B cell (primary cell): Measurements from ENCODE around the gene GTF3C4. TPM values are rescaled to one million over a fixed set of nuclear protein-coding genes. Genes with fewer than 3 reads are reported as not detected.

Experiments
- ATAC-seq: fragments of 200-7000 bp; cut with Tn5 transposase; one replicate; pipeline ENCODE4 v1.10.0; 2021; ENCODE audit warnings: low read depth, mild to moderate bottlenecking, moderate number of reproducible peaks, moderate library complexity
- CTCF ChIA-PET: fragments of 350-600 bp; sonication (Branson Sonifier 250); formaldehyde crosslinking; loops from one replicate; lab custom pipeline; 2021; ENCODE audit warnings: antibody characterized with exemption, inconsistent platforms; lab: Charles Lee
- POLR2A ChIA-PET: fragments of 350-600 bp; sonication (Branson Sonifier 250); formaldehyde crosslinking; loops from one replicate; lab custom pipeline; 2021; ENCODE audit warnings: antibody characterized with exemption; lab: Charles Lee
- DNase-seq: peaks from one replicate; pipeline ENCODE4 v3.0.0; 2013
- H2AFZ ChIP-seq: 2 replicates; pipeline ENCODE4 v1.6.1; 2012; ENCODE audit warnings: mild to moderate bottlenecking, low read depth, low read length; ENCODE audit not compliant: insufficient read depth, poor library complexity, severe bottlenecking
- H3K27ac ChIP-seq, 2 donors: 1 replicate in 1 of 2; 2 replicates in 1 of 2; pipeline ENCODE4 v1.5.1; 2012 to 2013; ENCODE audit warnings: low read length in 2 of 2, mild to moderate bottlenecking in 2 of 2, moderate library complexity in 1 of 2
- H3K27me3 ChIP-seq, 4 experiments: fragments of 200-600 bp in 1 of 4; sonication (generic) in 1 of 4; replicated peaks in 1 of 4; 1 replicate in 2 of 4; 2 replicates in 2 of 4; pipeline versions ENCODE4 v1.6.1 to v1.7.0; 2013 to 2016; ENCODE audit warnings: low read length in 3 of 4, mild to moderate bottlenecking in 2 of 4, mixed read lengths in 1 of 4, moderate library complexity in 1 of 4; ENCODE audit not compliant: insufficient read depth in 4 of 4, control insufficient read depth in 3 of 4; ENCODE audit errors: control extremely low read depth in 1 of 4
- H3K36me3 ChIP-seq, 2 experiments: replicated peaks in 1 of 2; 1 replicate in 1 of 2; 2 replicates in 1 of 2; pipeline versions ENCODE4 v1.6.1 to v1.7.1; 2013; ENCODE audit warnings: low read length in 1 of 2; ENCODE audit not compliant: insufficient read depth in 2 of 2, control insufficient read depth in 1 of 2; ENCODE audit errors: control extremely low read depth in 1 of 2, extremely low read depth in 1 of 2
- H3K4me1 ChIP-seq, 2 donors: fragments of 200-600 bp in 1 of 2; sonication (generic) in 1 of 2; 1 replicate in 1 of 2; 2 replicates in 1 of 2; pipeline versions ENCODE4 v1.5.1 to v1.6.1; 2013 to 2017; ENCODE audit warnings: low read length in 2 of 2; ENCODE audit not compliant: control insufficient read depth in 2 of 2, insufficient read depth in 2 of 2
- H3K4me2 ChIP-seq: replicated peaks from 2 replicates; pipeline ENCODE3; 2012; ENCODE audit warnings: mild to moderate bottlenecking, low read depth, low read length; ENCODE audit not compliant: poor library complexity, severe bottlenecking
- H3K4me3 ChIP-seq, 5 experiments: fragments of 200-600 bp in 1 of 5; sonication (generic) in 1 of 5; 1 replicate in 3 of 5; 2 replicates in 2 of 5; pipeline versions ENCODE4 v1.5.1 to v1.7.0; 2011 to 2016; ENCODE audit warnings: low read length in 4 of 5, mild to moderate bottlenecking in 4 of 5, low read depth in 2 of 5, control low read depth in 1 of 5, moderate library complexity in 1 of 5; ENCODE audit not compliant: insufficient read depth in 1 of 5; ENCODE audit errors: control extremely low read depth in 1 of 5, extremely low read depth in 1 of 5
- H3K79me2 ChIP-seq: fragments of 200-600 bp; sonication (generic); one replicate; pipeline ENCODE4 v1.6.0; 2016; ENCODE audit warnings: low read length; ENCODE audit not compliant: control insufficient read depth, insufficient read depth
- H3K9ac ChIP-seq: fragments of 200-600 bp; sonication (generic); 2 replicates; pipeline ENCODE4 v1.6.1; 2017; ENCODE audit warnings: mild to moderate bottlenecking, low read length, moderate library complexity
- H3K9me3 ChIP-seq, 3 donors: one replicate each; pipeline versions ENCODE4 v1.6.1 to v1.7.1; 2013; ENCODE audit warnings: low read length in 2 of 3; ENCODE audit not compliant: control insufficient read depth in 2 of 3, insufficient read depth in 1 of 3; ENCODE audit errors: control extremely low read depth in 1 of 3
- H4K20me1 ChIP-seq: 2 replicates; pipeline ENCODE4 v1.6.0; 2012; ENCODE audit warnings: mild to moderate bottlenecking, low read length; ENCODE audit not compliant: insufficient read depth, control insufficient read depth, poor library complexity, severe bottlenecking
- H3K27ac Mint-ChIP-seq: one replicate; pipeline ENCODE4 v1.8.0; 2021; ENCODE audit warnings: mixed read lengths
- H3K27me3 Mint-ChIP-seq: one replicate; pipeline ENCODE4 v1.8.0; 2021; ENCODE audit warnings: mixed read lengths
- H3K4me1 Mint-ChIP-seq: one replicate; pipeline ENCODE4 v1.8.0; 2021; ENCODE audit warnings: mixed read lengths
- H3K4me3 Mint-ChIP-seq: one replicate; pipeline ENCODE4 v1.8.0; 2021; ENCODE audit warnings: mixed read lengths
- H3K9me3 Mint-ChIP-seq: one replicate; pipeline ENCODE4 v1.8.0; 2022; ENCODE audit warnings: mixed read lengths; ENCODE audit not compliant: insufficient read depth
- CTCF ChIP-seq: fragments of 200-600 bp; IDR thresholded peaks from one replicate; pipeline ENCODE4 v1.8.0; 2022; ENCODE audit warnings: antibody characterized with exemption, mild to moderate bottlenecking
- EZH2 ChIP-seq: IDR thresholded peaks from 2 replicates; pipeline ENCODE4 v1.6.1; 2012; ENCODE audit warnings: borderline replicate concordance, low read depth, mild to moderate bottlenecking, moderate library complexity, low read length; ENCODE audit not compliant: insufficient read depth, poor library complexity, severe bottlenecking
- WGBS: methylation state at CpG from one replicate; pipeline ENCODE4 v1.1.5; 2013; ENCODE audit warnings: missing lambda C conversion rate; ENCODE audit not compliant: insufficient coverage; 5-methylcytosine and 5-hydroxymethylcytosine counted together
- intact Hi-C: fragments of 100-400 bp; cut with micrococcal nuclease; formaldehyde crosslinking; loops from one replicate; pipeline ENCODE4 v1.10.0; 2022
- polyA plus RNA-seq: library from polyadenylated mRNA; depleted of rRNA; stranded (reverse); fragments of >200 nt; gene quantifications from 2 replicates; pipeline ENCODE4 v1.2.3, GENCODE V29; 2012
- total RNA-seq, 2 donors: library from RNA; stranded (reverse); fragments of 120-200 nt in 1 of 2; gene quantifications; 1 replicate in 1 of 2; 2 replicates in 1 of 2; pipeline versions ENCODE4 v1.2.3 to v1.2.4, GENCODE V29; 2013 to 2022

GTF3C4 gene
- total and polyA plus RNA-seq, 2 donors (not counting 1 experiment from before 2014, with no cell fraction given): 1.5 to 17.0 TPM

- H3K27me3 Mint-ChIP-seq: peaks cover 25% of the 10 kb centered on the region
- no peaks in the 10 kb centered on the region for H3K4me1 ChIP-seq
- no peak overlapping the region for H3K4me3 Mint-ChIP-seq
- no peak for TF ChIP-seq CTCF
- no peak for TF ChIP-seq EZH2
- H2AFZ ChIP-seq: no peak overlapping the region
- POLR2A ChIA-PET: no interaction called here
- ATAC-seq (no peak), DNase-seq (no peak)
- H3K79me2 ChIP-seq: no peaks in the 10 kb centered on the region
- H3K9me3 Mint-ChIP-seq: no peaks in the 10 kb centered on the region
- H3K27ac ChIP-seq: no peak overlapping the region
- intact Hi-C loops: no loop called here
- H3K36me3 ChIP-seq: no peaks in the 10 kb centered on the region
- H3K9ac ChIP-seq: no peak overlapping the region
- H3K4me2 ChIP-seq: no peak overlapping the region
- no peaks in the 10 kb centered on the region for H4K20me1 ChIP-seq
- CTCF ChIA-PET: no interaction called here
- peaks cover under 1% of the 10 kb centered on the region for H3K4me1 Mint-ChIP-seq
- no peaks in the 10 kb centered on the region for H3K9me3 ChIP-seq
- no peak overlapping the region for H3K27ac Mint-ChIP-seq
- WGBS: 98% methylated on average over 5 of the region's 9 CpGs
- peaks cover 0 to 20% (median 10%) of the 10 kb centered on the region in 4 experiments for H3K27me3 ChIP-seq
- no peak overlapping the region for H3K4me3 ChIP-seq
These were observed 69.5 kb downstream of the GTF3C4 start for GRCh38 chr9:132739710-132740310.

GRCh38 chr9:132740526-132741309 is 70.5 kb downstream of the GTF3C4 start:
- CTCF ChIA-PET: no interaction called here
- H3K27me3 Mint-ChIP-seq: peaks cover 30% of the 10 kb centered on the region
- no peak for ATAC-seq

More at GRCh38 chr9:132740526-132741309, 70.5 kb downstream of the GTF3C4 start:
- 91% methylated on average over 15 of the region's 15 CpGs for WGBS
- intact Hi-C loops: no loop called here
- Histone ChIP-seq H3K27ac (no peak overlapping the region), H3K4me1 (no peaks in the 10 kb centered on the region), H4K20me1 (no peaks in the 10 kb centered on the region), H3K9ac (no peak overlapping the region), H2AFZ (no peak overlapping the region), H3K4me2 (no peak overlapping the region), H3K79me2 (no peaks in the 10 kb centered on the region), H3K27me3 (peaks cover 0 to 27% (median 12%) of the 10 kb centered on the region in 4 experiments), H3K9me3 (no peaks in the 10 kb centered on the region), H3K4me3 (no peak overlapping the region), H3K36me3 (no peaks in the 10 kb centered on the region)
- POLR2A ChIA-PET: no interaction called here
- Mint-ChIP-seq H3K27ac (no peak overlapping the region), H3K9me3 (no peaks in the 10 kb centered on the region), H3K4me3 (no peak overlapping the region), H3K4me1 (peaks cover 4% of the 10 kb centered on the region)
- TF ChIP-seq CTCF: no peak
- TF ChIP-seq EZH2: no peak
- DNase-seq: no peak
